Superior temporal gyrus (tissue), 1 donor: ENCODE data around the gene NDUFV1.
"Not testable (repeated sequence)": the region's sequence is repeated elsewhere in the genome, so short reads cannot be mapped to it uniquely, and the experiment has no call there.

Source experiments
- DNase-seq: peaks from one replicate; pipeline ENCODE4 v3.0.0-alpha.2; 2016; ENCODE audit errors: extremely low spot score

The NDUFV1 gene

DNA sequence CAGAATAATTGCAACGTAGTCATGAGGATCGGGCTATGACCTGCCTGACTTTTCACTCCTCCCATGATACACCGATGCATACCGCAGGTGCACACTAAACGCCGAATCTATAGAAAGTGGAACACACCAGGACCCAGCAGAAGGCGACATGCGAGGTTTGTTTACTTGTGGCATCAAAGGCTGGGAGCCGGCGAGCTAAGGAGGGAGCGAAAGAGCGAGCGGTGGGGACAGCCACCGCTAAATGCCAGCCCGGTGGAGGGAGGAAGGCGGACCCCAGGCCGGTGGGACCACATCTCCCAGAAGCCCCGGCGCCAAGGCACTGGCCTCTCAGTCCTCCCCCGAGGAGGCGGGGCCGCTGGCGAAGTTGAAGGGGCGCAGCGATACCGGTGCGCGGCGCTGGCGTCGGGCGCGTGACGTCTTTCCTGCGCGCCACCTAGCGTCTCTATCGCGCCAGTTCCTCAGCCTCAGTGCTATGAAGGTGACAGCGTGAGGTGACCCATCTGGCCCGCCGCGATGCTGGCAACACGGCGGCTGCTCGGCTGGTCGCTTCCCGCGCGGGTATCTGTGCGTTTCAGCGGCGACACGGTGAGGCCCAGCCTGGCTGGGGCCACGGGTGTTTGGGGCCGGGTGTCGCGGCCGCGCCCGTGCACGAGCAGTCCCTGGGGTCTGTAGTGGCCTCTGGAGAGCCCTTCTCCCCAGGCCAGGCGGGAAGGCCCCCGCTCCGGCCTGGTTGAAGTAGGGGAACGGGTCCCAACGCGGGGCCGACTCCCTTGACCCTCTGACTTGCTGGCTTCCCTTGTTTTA, at the start of gene NDUFV1:
Gene NDUFV1, plus strand, starts transcription at position 445 of the 804 bp plus-strand sequence. Its CDS starts 69 bp downstream, at position 514.
- DNase-seq = peak; percentile 97

DNA sequence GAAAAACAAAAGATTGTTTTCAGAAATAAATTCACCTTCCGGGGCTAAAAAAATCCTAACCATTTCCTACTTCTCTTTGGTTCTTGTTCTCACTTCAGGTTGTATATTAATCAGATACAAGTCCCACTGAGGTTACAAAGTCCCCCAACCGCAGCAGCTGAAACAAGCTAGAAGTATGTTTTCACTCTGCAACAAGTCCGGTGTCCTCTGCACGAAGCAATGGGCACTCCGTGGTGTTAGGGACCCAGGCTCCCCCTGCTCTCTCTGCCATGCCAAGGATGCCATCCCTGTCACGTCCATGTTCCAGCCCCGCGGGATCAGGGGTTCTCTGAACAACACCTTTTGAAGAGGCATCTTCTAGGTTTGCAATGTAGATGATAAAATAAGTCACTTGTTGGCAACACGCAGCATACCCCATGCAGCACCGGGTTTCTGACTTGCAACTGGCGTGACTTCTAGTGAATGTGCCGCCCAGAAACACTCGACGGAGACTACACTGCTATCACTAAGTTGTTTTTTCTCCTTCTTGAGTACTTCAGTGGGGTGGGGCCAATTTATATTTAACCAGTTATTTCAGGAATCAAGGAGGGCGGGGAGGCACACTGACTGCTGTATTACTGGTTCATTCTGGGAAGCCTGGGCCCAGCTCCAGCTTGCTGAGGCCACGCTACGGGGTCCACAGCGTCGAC, 48.5 kb upstream of the NDUFV1 start:
- DNase-seq = no peak

DNA sequence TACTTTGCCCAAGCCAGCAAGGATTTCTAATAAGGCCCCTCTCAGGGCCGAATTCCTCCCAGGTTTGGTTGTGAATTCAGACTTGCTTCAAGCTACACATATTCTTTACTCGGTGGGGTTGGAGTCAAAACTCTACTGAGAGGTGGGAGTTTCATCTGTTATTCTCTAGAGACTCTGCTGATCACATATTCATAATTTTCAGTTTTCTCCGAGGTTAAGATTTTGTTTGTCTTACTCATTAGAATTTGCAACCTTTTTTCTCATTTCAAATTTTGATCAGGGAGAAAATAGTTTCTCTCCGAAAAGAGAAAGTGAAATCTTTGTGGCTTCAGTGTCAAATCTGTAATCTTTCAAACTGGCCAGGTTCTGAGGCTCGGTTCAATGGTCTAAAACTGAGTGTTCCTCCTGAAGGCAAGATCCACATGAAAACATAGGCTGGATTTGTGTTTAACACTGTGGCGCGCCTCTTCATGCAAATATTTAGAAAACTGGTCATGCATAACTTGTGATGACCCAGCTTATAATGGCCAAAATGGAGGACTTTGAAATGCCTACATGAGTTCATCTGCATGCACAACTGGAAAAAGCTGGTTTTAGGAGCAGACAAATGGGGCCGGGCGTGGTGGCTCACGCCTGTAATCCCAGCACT, 44.6 kb upstream of the NDUFV1 start:
- no peak for DNase-seq

DNA sequence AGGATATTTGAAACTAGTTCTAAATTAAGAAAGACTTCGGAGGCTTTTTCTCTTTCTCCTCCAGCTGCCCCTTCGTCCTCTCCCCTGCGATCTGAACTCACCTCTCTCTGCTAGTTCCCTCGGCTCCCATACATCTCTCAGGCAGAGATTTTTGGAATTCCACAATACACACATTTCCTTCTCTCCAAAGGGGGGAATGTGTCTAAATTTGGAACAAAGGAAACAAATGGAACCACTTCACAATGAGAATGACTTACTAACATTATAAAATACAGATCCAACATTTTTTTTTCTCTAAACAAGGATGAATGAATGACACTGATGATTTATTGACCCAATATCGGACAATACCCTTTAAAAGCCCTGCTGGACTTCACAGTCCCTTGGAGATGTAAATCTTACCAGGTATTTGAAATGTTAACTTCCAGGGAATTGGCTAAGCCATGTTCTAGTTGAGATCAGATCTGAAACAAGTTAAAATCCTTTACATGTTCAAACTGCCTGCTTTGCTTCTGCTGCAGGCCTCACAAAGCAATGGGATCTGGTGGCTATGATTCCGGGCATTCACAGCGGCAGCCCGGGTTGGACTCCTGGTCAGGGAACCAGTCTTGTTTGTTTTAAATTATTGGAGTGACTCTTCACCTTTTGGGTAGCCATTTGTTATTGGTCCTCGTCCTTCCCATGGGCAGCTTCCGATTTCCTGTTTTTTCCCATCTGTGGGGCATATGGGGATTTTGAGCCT, 43.6 kb upstream of the NDUFV1 start:
- DNase-seq = no peak

DNA sequence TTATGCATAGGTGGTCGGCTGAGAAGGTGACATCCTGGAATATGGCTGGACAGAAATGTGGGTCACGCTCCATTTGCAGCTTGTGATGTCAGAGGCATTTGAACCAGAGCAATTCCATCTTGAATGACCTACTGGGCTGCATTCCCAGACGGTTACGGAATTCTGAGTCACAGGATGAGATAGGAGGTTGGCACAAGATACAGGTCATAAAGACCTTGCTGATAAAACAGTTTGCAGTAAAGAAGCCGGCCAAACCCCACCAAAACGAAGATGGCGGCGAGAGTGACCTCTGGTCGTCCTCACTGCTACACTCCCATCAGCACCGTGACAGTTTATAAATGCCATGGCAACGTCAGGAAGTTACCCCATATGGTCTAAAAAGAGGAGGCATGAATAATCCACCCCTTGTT, 43.0 kb upstream of the NDUFV1 start:
- not testable (repeated sequence) for DNase-seq

DNA sequence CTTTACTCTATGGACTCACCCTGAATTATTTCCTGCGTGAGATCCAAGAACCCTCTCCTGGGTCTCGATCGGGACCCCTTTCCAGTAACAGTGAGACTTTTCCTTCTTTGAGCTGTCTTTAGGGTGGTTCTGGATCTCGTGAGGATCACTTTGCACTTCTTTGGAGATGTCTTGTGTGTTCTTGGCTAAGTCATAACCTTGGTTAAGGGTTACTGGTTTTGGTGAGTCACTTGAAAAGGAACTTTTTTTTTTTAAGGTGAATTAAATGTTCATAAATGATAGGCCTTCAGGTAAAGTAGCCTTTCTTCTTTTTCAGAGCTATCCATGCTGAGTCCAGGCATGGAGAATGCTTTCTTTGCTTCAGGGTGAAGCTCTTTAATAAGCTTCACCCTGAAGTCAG, 42.5 kb upstream of the NDUFV1 start:
- no peak for DNase-seq

DNA sequence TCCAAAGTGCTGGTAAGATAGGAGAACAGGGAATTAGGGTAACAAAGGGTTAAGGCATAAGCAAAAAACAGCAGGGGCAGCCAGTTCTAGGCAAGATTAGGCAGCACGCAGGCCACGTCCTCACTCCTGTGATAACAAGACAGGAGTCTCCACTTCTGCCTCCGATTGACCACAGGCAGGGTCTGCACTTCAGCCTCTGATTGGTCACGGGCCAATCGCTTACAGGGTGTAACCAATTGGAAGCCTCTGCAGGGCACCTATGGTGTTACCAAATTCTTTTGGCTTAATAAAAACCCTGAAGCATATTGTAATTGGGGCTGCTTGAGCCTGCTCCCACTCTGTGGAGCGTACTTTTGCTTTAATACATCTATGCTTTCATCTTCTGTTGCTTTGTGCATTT, 35.3 kb upstream of the NDUFV1 start:
- no peak for DNase-seq

DNA sequence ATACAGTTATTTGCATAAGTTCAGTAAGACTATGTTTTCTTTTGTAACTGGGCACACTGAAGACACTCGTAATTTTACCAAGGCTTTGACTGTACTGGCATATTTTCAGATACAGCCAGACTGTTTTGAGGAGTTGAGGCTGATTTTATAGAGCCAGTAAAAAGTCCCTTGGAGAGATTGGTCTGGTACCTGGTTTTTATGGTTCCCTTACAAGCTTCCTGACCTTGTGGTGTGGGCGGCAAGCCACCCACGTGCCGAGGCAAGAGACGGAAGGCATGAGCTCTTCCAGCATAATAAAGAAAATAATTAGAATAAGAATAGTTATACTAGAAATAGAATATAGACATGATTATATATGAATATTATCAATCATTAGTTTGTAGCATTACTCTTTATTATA, 34.4 kb upstream of the NDUFV1 start:
- DNase-seq = no peak

DNA sequence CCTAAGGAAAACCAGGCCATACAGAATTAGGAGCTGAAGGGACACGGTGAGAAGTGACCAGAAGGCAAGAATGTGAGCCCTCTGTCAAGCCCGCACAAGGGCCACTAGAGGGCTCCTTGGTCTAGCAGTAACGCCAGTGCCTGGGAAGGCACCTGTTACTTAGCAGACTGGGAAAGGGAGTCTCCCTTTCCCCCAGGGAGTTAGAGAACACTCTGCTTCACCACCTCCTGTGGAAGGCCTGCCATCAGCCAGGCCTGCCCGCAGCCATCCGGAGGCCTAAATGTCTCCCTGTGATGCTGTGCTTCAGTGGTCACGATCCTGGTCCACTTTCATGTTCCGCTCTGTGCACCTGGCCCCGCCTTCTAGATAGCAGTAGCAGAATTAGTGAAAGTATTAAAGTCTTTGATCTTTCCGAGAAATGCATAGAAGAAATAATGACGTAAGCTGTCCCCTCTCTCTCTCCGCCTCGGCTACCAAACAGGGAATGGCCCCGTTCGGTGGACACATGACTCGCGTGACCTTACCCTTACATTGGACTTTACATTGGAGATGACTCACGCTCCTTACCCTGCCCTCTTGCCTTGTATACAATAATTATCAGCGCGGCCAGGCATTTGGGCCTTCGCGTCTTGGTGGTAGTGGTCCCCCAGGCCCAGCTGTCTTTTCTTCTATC, 33.9 kb upstream of the NDUFV1 start:
- DNase-seq = peak; percentile 72

DNA sequence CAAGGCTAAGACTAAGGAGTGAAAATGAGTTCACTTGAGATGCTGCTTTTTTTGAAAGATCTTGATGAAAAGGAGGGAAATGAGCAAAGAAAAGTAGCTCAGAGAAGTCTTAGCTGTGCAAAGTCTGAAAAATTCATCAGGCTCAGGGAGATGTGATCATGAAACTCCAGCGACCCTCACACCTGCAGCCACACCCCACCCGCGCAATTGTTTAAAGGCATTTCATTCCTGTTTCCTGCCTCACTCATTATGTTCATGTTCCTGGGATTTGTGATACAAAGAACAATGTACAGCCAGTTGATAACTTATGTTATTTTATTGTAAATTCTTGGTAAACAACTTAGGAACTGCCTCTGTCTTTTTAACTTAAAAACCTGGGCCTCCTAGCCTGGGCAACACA, 31.8 kb upstream of the NDUFV1 start:
- no peak for DNase-seq

DNA sequence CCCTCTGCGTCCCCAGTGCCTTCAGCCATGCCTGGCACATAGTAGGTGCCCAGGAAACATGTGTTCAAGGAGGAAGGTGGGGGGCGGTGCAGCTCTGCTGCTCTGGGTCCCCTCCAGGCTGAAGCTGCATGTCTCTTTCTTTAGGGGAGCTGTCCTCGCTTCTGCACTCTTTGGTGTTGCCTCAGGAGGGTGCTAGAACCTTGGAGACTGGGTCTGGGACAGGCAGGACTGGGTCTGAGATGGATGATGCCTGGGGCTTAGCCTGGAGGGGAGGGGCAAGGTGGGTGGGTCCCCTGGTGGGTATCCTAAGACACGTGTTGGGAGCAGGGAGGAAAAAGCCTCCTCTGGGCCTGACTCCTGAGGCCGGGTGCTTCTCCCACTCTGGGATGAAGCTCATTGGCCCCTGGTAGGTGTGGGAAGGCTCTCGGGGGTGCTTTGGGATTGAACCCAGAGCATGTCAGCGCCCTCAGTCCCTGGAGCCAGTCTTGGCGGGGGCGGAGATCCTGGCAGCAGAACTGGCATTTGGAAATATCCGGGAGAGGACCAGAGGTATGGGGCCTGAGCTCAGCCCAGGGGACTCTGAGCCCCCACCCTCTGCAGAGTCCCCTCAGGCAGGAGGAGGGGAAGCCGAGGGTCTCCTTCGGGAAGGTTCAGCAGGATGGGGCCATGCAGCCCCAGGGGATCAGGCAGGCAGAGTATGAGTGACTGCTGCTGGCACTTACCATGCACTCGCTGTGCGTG, 29.8 kb upstream of the NDUFV1 start:
- no peak for DNase-seq

DNA sequence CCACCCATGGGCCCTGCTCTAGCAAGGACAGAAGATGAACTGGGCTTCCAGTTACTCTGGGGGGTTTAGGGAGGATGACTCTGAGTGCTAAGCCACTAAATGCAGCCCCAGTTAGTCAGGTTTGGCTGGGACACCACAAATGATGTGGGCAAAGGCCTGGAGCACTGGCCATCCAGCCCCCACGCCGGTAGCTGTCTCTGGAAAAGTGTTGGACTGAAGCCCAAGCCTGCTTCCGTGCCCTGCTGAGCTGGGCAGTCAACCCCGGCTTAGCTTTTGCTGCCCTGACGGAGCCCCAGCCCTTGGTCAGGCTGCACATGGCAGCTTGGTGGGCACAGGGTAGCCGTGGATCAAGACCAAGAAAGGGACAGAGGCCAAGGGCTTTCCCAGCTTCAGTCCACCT, 28.8 kb upstream of the NDUFV1 start:
- DNase-seq = no peak

DNA sequence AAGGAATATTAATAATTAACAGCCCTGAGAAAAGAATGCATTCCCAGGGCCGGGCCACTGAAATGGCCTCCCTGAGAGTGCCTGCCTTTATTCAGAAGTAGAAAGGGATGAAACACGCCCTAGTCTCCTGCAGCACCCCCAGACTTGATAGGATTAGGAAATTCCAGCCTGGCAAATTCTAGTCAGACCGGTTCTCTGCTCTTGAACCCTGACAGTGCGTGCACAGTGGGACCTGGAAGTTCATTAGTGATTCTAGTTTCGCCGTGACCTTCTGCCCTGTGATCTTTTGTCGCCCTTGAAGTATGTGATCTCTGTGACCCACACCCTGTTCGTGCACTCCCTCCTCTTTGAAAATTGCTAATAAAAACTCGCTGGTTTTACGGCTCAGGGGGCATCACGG, 25.3 kb upstream of the NDUFV1 start:
- no peak for DNase-seq

DNA sequence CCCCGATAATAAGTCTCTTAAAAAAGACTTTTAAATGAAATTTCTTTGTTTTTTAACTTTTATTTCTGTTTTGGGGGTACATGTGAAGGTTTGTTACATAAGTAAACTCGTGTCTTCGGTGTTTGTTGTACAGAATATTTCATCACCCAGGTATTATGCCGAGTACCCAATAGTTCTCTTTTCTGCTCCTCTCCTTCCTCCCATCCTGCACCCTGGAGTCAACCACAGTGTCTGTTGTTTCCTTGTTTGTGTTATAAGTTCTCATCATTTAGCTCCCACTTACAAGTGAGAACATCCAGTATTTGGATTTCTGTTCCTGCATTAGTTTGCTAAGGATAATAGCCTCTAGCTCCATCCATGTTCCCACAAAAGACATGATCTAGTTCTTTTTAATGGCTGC, 24.7 kb upstream of the NDUFV1 start:
- no peak for DNase-seq

DNA sequence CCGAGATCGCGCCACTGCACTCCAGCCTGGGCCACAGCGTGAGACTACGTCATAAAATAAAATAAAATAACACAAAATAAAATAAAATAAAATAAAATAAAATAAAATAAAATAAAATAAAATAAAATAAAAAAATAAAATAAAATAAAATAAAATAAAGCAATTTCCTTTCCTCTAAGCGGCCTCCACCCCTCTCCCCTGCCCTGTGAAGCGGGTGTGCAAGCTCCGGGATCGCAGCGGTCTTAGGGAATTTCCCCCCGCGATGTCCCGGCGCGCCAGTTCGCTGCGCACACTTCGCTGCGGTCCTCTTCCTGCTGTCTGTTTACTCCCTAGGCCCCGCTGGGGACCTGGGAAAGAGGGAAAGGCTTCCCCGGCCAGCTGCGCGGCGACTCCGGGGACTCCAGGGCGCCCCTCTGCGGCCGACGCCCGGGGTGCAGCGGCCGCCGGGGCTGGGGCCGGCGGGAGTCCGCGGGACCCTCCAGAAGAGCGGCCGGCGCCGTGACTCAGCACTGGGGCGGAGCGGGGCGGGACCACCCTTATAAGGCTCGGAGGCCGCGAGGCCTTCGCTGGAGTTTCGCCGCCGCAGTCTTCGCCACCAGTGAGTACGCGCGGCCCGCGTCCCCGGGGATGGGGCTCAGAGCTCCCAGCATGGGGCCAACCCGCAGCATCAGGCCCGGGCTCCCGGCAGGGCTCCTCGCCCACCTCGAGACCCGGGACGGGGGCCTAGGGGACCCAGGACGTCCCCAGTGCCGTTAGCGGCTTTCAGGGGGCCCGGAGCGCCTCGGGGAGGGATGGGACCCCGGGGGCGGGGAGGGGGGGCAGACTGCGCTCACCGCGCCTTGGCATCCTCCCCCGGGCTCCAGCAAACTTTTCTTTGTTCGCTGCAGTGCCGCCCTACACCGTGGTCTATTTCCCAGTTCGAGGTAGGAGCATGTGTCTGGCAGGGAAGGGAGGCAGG, 23.2 kb upstream of the NDUFV1 start, which contains the start of gene GSTP1:
Gene GSTP1, plus strand, starts transcription at position 566 of the 958 bp plus-strand sequence. Its CDS starts 32 bp downstream, at position 598.
- peak; percentile 89 for DNase-seq

DNA sequence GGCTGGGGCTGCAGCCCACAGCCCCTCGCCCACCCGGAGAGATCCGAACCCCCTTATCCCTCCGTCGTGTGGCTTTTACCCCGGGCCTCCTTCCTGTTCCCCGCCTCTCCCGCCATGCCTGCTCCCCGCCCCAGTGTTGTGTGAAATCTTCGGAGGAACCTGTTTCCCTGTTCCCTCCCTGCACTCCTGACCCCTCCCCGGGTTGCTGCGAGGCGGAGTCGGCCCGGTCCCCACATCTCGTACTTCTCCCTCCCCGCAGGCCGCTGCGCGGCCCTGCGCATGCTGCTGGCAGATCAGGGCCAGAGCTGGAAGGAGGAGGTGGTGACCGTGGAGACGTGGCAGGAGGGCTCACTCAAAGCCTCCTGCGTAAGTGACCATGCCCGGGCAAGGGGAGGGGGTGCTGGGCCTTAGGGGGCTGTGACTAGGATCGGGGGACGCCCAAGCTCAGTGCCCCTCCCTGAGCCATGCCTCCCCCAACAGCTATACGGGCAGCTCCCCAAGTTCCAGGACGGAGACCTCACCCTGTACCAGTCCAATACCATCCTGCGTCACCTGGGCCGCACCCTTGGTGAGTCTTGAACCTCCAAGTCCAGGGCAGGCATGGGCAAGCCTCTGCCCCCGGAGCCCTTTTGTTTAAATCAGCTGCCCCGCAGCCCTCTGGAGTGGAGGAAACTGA, 22.4 kb upstream of the NDUFV1 start:
- peak; percentile 20 for DNase-seq

DNA sequence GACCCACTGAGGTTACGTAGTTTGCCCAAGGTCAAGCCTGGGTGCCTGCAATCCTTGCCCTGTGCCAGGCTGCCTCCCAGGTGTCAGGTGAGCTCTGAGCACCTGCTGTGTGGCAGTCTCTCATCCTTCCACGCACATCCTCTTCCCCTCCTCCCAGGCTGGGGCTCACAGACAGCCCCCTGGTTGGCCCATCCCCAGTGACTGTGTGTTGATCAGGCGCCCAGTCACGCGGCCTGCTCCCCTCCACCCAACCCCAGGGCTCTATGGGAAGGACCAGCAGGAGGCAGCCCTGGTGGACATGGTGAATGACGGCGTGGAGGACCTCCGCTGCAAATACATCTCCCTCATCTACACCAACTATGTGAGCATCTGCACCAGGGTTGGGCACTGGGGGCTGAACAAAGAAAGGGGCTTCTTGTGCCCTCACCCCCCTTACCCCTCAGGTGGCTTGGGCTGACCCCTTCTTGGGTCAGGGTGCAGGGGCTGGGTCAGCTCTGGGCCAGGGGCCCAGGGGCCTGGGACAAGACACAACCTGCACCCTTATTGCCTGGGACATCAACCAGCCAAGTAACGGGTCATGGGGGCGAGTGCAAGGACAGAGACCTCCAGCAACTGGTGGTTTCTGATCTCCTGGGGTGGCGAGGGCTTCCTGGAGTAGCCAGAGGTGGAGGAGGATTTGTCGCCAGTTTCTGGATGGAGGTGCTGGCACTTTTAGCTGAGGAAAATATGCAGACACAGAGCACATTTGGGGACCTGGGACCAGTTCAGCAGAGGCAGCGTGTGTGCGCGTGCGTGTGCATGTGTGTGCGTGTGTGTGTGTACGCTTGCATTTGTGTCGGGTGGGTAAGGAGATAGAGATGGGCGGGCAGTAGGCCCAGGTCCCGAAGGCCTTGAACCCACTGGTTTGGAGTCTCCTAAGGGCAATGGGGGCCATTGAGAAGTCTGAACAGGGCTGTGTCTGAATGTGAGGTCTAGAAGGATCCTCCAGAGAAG, 21.6 kb upstream of the NDUFV1 start:
- DNase-seq = no peak

DNA sequence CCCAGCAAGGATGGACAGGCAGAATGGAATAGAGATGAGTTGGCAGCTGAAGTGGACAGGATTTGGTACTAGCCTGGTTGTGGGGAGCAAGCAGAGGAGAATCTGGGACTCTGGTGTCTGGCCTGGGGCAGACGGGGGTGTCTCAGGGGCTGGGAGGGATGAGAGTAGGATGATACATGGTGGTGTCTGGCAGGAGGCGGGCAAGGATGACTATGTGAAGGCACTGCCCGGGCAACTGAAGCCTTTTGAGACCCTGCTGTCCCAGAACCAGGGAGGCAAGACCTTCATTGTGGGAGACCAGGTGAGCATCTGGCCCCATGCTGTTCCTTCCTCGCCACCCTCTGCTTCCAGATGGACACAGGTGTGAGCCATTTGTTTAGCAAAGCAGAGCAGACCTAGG, 20.8 kb upstream of the NDUFV1 start:
- no peak for DNase-seq
